ENCODE measurements around the gene SPAG5.

- TF ChIP-seq CTCF (IDR thresholded peaks at IDR 0.05) (no peak), POLR2A (IDR thresholded peaks at IDR 0.05) (no peak)
These were observed 44.3 kb downstream of the SPAG5 start for GRCh38 chr17:28554565-28554964.
